HG02970 (cell line): ENCODE results near the gene PTPRN2.

Experiments used
- ATAC-seq: cut with Tn5 transposase; IDR thresholded peaks from one replicate; pipeline ENCODE4 v1.9.1; 2021; ENCODE audit warnings: mild to moderate bottlenecking, moderate library complexity, moderate number of reproducible peaks; ENCODE audit not compliant: unreplicated experiment, low FRiP score

The PTPRN2 gene

DNA sequence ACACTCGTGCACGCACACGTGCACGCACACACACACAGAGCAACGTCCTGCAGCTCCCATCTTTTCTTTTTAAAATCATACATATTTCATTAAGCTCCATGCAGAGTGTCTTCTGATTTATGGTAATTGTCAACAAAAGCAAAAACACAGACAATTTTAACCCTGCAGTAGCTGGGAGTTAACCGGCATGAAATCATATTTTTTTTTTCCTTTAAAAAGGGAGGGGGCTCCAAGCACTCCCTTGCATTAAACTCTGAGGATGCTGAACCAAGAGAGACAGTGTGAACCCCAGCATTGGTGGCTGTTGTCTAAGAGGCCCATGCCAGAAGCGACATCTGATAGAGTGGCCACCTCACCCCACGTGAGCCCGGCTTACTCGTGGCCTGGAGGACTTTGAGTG lies 708.2 kb downstream of the PTPRN2 start:
- no peak for ATAC-seq

DNA sequence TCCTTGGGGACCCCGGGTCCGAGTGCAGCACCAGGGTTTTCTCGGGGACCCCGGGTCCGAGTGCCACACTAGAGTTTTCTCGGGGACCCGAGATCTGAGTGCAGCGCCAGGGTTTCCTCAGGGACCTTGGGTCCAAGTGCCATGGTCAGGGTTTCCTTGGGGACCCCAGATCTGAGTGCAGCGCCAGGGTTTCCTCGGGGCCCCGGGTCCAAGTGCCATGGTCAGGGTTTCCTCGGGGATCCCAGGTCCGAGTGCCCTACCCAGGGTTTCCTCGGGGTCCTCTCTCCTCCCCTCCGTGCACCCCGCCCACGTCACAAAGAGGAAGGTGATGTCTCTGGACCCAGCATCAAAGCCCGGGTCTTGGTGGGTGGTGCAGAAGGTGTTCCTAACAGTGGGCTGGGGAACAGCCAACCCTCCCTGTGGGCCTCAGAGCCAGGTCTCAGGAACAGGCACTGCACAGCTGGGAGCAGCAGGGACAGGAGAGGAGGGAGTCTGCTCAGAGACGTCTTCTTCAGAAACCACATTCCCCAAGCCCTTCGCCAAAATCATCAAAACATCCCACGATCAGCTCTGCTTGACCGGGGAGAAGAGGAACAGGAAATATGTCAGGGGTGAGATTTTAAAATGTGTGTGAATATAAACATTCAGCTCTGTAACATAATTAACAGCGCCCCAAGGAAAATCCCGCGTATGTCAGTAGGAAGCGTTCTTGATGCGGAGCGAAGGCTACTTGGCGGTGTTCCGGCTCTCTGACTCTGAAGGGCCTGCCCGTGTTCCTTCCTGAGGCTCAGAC lies 710.1 kb downstream of the PTPRN2 start:
- no peak for ATAC-seq

DNA sequence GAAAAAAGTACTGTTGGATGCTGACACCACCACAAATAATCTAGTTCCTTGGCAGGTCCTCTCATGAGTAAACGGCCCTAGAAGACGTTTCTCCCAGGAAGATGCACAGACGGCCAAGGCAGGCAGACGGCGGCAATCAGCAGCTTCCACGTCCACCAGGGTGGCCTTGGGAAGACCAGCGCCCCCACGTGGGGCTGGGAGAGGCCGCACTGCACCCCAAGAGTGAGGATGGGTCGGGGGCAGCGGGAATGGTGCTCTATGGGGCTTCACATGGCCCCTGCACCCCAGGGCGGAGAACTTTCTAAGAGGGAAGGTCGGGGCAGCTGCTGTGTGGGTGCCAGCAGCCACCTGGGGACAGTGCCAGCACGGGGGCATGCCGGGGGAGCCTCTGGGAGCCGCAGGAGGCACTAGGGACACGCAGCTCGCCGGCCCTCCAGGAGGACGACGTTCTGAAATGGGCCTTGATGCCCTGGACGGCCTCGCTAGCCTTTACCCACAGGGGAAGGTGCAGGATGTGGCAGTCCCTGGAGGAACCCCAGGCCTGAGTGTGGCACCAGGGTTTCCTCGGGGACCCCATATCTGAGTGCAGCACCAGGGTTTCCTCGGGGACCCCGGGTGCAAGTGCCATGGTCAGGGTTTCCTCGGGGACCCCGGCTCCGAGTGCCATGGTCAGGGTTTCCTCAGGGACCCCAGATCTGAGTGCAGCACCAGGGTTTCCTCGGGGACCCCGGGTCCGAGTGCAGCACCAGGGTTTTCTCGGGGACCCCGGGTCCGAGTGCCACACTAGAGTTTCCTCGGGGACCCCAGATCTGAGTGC lies 710.9 kb downstream of the PTPRN2 start:
- no peak for ATAC-seq

- no peak for ATAC-seq
These were observed 712.1 kb downstream of the PTPRN2 start for GRCh38 chr7:157875230-157876179.

- no peak for ATAC-seq
These were observed 712.8 kb downstream of the PTPRN2 start for GRCh38 chr7:157874870-157875229.

DNA sequence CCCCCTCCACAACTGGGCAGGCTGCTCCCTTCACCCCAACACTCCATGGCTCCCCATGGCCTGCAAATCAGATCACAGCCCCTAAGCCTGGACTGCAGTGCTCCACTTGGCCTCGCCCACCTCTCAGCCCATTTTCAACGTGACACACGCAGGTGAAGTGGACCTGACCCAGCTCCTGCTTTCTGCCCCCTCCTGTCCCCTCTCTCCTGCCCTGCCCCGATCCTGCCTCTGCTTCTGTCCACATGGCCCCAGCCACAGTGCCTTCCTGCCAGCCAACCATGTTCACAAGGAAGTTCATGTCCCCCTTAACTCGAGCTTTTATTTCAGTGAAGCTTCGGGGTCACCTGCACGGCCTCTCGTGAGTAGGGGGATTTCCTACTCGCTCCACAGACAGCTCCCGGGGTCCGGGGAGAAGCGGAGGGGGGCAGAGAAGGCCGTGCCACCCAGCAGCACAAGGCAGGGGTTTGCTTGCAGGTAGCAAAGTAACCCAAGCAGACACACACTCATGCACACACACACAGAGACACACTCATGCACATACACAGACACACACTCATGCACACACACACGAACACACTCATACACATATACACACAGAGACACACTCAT lies 713.3 kb downstream of the PTPRN2 start:
- no peak for ATAC-seq

DNA sequence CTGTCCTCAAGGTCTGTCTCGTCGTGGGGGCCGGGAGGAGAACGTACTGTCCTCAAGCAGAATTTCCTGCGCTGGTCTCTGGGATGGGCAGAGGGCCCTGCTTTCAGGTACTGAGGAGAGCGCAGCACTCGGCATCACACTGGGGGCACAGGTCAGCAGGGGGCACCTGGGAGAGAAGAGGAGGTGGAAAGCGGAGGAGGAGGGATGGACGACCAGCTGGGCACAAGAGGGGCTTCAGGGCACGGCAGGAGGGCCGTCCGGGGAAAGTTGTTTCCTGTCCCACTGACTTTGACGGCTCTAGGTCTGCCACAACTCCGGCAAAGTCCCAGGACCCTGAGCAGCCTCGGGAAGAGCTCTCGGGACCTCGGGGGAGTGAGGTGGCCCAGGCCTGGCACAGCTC lies 714.0 kb downstream of the PTPRN2 start:
- no peak for ATAC-seq

GRCh38 chr7:157873181-157873580 lies 714.4 kb downstream of the PTPRN2 start:
- no peak for ATAC-seq

DNA sequence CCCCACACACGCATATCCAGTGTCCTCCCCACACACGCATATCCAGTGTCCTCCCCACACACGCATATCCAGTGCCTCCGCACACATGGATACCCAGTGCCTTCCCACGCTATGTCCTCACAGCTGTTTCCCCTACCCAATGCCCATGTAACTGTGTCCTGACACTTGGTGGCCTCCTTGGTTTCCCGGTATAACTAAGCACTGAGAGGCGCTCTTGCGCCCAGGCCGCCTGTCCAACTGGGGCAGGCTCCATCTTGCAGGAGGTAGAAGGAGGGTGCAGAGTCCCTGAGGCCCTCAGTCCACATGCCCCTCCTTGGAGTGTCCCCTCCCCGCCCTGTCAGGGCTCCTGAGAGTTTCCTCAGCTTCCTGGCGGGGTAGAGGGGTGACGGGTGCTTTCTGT lies 715.2 kb downstream of the PTPRN2 start:
- no peak for ATAC-seq

DNA sequence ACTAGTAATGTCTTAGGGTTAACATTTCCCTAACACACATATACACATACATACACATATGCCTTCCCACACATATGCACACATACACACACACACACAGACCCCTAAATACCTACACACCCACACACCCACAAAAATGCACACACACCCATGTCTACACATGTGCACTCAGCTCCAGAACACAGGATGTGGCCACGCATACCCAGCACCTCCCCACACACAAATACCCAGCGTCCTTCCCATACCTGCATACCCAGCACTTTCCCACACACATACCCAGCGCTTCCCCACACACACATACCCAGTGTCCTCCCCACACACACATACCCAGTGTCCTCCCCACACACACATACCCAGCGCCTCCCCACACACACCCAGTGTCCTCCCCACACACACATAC lies 715.9 kb downstream of the PTPRN2 start:
- no peak for ATAC-seq

DNA sequence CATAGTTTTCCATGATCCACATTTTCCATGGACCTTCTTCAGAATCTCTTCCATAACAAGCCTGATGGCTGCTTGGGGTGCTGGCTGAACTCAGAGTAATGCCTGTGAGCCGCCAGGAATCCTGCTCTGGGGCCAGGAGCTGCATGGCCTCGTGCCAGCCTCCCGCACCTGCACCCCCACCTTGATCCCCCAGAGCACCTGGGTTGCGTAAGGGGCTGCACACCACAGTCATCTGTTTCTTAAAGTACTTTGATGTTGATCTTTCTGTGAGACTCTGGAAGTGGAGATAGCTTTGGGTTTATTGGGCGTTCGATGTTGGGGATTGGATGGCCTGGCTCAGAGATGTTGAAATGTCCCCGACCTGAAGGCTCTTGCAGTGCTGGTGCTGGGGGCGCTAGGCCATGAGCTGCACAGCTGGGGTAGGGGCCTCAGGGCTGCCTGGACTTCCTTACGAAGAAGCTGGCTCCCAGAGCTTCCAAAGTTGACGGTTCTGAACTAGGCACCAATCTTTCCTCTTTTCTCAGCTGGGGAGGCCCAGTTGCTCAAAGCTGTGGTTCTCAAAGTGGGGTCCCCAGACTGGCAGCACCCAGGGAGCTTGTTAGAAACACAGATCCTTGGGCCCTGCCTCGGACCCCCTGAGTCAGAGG lies 716.9 kb downstream of the PTPRN2 start:
- no peak for ATAC-seq

DNA sequence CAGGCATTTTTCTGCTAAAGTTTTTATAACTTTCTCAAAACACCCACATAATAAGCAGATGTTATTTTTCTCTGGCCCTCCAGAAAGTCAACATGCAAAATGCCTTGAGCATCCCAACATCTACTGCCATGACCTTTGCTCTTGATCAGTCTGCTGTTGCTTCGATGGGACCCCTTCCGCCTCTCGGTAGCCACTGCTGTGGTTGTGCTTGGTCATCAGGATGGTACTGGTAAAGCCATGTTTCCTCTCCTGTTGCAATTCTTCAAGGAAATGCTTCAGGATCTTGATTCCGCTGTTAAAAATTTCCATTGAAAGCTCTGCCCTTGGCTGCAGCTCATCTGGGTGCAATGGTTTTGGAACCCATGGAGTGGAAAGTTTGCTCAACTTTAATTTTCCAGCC lies 717.8 kb downstream of the PTPRN2 start:
- no peak for ATAC-seq

DNA sequence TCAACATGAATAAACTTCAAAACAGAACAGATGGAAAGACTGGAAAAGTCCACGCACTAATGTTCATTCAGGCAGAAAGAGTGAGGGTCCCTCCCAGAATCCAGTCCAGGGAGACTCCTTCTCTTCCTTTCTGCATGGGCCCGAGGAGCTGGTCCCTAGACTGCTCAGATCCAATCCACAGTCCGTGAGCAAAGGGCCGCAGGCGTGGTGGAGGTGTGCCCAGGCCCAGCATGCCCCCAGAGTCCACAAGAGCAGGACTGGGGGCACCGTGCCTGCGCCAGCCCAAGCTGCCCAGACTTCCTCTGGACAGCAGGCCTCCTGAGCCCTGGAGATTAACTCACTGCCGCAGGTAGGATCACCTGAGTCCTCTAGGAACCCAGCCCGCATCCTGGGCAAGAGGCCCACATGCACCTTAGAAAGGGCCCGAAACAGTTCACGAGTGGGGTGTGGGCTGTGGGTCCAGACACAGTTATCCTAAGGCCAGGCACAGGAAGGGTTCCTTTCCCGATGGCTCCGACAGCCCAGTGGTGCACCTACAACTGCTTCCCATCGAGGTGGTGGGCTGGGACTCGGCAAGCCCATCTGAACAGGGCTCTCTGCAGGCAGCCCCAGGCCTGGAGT lies 719.8 kb downstream of the PTPRN2 start:
- no peak for ATAC-seq

GRCh38 chr7:157866336-157866924 lies 721.2 kb downstream of the PTPRN2 start:
- no peak for ATAC-seq

- ATAC-seq = no peak
These were observed 722.1 kb downstream of the PTPRN2 start for GRCh38 chr7:157865351-157866165.

DNA sequence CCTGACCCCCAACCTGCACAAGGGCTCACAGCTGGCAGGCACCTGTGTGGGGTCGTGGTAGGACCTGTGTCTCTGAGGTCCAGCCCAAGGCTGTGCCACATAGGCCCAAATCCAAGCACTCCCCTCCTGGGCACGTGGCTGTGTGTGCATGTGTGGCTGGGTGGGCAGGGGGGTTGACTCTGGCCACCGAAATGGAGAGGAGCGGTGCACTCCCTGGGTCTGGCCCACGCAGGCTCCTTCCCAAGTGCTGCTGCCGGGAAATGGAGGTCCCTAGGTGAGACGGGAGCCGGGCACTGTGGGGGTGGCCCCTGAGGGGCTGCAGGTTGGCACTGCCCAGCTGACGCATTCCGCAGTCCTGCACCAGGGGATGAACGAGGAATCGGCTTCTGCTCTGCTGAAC lies 722.7 kb downstream of the PTPRN2 start:
- ATAC-seq = no peak

- no peak for ATAC-seq
These were observed 723.5 kb downstream of the PTPRN2 start for GRCh38 chr7:157863906-157864810.
